Astrocyte of the cerebellum (primary cell): ENCODE data around the gene PDE4D.

ENCODE experiments used
- DNase-seq: peaks from one replicate; pipeline ENCODE4 v3.0.0-alpha.2; 2011; ENCODE audit warnings: low read depth
- H3K4me3 ChIP-seq: 2 replicates; pipeline ENCODE4 v1.5.1; 2011; ENCODE audit warnings: mild to moderate bottlenecking, low read depth, low read length, moderate library complexity
- in situ Hi-C: cut with HindIII; loops from 2 replicates; pipeline ENCODE4 v1.10.0; 2017; ENCODE audit warnings: low sequenced_read_pairs
- TF ChIP-seq, protein P1 (sequence below): IDR thresholded peaks from 2 replicates; pipeline ENCODE4 v1.5.1; 2012; ENCODE audit warnings: low read length, low read depth, moderate library complexity, mild to moderate bottlenecking; ENCODE audit errors: missing control alignments

Gene PDE4D

DNA sequence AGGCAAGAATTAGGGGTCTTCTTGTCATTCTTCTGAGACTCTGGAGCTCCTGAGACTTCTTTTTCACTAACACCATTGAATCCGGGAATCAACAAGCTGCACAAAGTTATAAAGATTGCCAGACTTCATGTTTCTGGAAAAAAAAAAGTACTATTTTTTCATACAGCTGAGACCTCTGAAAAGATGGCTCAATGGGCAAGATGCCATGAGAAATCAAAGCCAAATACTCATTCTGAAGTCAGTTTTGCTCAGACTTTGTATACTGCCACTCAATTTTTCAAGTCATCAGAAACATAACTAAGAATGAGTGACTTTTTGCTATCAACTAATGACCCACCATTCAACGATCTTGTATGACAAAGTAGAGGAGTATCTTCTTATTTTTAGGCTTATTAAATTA, 798.7 kb downstream of the PDE4D start:
- TF ChIP-seq, protein P1, sequence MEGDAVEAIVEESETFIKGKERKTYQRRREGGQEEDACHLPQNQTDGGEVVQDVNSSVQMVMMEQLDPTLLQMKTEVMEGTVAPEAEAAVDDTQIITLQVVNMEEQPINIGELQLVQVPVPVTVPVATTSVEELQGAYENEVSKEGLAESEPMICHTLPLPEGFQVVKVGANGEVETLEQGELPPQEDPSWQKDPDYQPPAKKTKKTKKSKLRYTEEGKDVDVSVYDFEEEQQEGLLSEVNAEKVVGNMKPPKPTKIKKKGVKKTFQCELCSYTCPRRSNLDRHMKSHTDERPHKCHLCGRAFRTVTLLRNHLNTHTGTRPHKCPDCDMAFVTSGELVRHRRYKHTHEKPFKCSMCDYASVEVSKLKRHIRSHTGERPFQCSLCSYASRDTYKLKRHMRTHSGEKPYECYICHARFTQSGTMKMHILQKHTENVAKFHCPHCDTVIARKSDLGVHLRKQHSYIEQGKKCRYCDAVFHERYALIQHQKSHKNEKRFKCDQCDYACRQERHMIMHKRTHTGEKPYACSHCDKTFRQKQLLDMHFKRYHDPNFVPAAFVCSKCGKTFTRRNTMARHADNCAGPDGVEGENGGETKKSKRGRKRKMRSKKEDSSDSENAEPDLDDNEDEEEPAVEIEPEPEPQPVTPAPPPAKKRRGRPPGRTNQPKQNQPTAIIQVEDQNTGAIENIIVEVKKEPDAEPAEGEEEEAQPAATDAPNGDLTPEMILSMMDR = no peak
- no peak for DNase-seq
- no peak overlapping the region for H3K4me3 ChIP-seq
- in situ Hi-C loops = no loop called here

DNA sequence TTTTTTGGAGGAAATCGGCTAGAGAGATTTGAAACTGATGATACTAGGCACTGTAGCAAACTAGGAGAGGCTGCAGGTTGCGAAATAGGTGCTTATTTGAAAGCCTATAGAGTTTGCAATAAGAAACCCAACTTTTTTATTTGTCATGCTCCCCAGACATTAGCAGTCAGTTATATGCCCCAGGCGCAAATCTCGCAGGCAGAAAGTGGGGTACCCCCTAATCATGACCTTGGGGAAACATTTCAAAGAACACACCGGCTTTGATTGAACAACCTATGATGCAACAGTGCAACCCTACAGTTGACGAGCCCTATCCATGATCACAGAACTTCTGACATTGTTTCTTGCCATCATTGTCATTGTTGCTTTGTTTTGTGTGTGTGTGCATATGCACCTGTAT, 800.2 kb downstream of the PDE4D start:
- in situ Hi-C loops = no loop called here
- TF ChIP-seq, protein P1 = no peak
- DNase-seq = no peak
- no peak overlapping the region for H3K4me3 ChIP-seq

- H3K4me3 ChIP-seq = no peak overlapping the region
- no peak for DNase-seq
- TF ChIP-seq, protein P1 = no peak
- in situ Hi-C loops = no loop called here
Observed at GRCh38 chr5:59092758-59093157, 800.8 kb downstream of the PDE4D start.

DNA sequence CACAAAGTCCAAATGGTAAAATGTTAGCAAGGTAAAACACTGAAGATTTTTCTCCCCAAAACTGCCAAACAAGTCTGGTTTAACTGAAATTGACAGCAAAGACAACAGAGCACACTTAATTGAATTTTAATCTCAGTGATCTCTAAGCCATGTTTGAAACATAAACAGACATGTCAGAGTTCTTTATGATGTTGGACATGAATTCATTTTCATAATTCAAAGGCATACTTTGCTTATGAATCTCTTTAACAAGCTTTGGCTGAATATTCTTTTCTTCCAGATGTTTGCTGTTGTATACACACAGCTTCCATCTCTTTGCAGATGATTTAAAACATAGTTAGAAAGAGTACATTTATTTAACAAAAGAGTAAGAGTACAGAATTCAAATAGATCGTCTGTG, 801.6 kb downstream of the PDE4D start:
- no peak for DNase-seq
- TF ChIP-seq, protein P1 = no peak
- in situ Hi-C loops = no loop called here
- no peak overlapping the region for H3K4me3 ChIP-seq

DNA sequence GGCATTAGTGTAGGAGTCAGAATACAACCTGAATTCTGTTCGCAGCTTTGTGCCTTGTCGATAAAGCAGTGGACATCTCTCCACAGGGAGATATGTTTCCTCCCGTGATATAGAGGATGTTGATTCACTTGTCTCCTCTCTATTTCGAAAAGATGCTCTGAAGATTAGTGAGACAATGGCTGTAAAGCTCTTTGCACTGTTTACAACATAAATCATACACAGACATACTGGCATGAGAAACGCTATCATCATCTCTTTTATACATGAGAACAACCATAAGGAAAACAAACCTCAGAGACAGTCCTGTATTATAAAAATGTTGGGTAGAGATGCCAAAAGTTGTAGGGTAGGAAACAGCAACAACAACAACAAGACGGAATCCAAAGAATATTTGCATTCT, 803.2 kb downstream of the PDE4D start:
- H3K4me3 ChIP-seq = no peak overlapping the region
- TF ChIP-seq, protein P1 = no peak
- in situ Hi-C loops = no loop called here
- DNase-seq = no peak

DNA sequence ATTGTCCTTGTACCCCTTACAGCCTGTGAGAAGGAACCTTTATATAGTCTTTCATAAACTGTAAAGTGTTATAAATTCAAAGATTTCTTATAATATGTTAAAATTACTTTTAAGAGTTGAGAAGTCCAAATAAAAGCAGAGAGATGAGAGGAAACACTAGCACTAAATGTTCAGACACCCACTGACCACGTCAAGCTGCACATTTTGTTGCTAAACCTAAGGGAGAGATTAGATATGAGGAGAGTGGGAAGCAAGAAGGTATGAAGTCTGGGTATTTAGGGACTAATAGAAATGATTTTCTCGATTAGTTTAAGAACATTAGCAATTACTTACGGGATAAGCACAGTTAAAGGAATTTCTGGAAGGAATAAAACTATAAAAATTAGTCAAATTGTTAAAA, 803.8 kb downstream of the PDE4D start:
- TF ChIP-seq, protein P1 = no peak
- H3K4me3 ChIP-seq = no peak overlapping the region
- DNase-seq = no peak
- in situ Hi-C loops = no loop called here

DNA sequence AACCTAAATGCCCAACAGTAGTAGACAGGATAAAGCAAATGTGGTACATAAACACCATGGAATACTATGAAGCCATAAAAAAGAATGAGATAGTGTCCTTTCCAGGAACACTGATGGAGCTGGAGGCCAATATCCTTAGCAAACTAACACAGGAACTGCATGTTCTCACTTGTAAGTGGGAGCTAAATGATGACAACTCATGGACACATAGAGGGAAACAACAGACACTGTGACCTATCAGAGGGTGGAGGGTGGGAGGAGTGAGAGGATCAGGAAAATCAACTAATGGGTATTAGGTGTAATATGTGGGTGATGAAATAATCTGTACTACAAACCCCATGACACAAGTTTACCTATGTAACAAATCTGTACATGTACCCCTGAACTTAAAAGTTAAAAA, 805.0 kb downstream of the PDE4D start:
- no peak overlapping the region for H3K4me3 ChIP-seq
- TF ChIP-seq, protein P1 = no peak
- in situ Hi-C loops = no loop called here
- no peak for DNase-seq
